A204.1 (cell line): Measurements from ENCODE around the gene PEAR1.

Source experiments
- FAIRE-seq: peaks from 2 replicates; lab custom pipeline; 2012; peaks lifted over from hg19 to GRCh38; lab: Jason Lieb, UNC

The PEAR1 gene, protein sequence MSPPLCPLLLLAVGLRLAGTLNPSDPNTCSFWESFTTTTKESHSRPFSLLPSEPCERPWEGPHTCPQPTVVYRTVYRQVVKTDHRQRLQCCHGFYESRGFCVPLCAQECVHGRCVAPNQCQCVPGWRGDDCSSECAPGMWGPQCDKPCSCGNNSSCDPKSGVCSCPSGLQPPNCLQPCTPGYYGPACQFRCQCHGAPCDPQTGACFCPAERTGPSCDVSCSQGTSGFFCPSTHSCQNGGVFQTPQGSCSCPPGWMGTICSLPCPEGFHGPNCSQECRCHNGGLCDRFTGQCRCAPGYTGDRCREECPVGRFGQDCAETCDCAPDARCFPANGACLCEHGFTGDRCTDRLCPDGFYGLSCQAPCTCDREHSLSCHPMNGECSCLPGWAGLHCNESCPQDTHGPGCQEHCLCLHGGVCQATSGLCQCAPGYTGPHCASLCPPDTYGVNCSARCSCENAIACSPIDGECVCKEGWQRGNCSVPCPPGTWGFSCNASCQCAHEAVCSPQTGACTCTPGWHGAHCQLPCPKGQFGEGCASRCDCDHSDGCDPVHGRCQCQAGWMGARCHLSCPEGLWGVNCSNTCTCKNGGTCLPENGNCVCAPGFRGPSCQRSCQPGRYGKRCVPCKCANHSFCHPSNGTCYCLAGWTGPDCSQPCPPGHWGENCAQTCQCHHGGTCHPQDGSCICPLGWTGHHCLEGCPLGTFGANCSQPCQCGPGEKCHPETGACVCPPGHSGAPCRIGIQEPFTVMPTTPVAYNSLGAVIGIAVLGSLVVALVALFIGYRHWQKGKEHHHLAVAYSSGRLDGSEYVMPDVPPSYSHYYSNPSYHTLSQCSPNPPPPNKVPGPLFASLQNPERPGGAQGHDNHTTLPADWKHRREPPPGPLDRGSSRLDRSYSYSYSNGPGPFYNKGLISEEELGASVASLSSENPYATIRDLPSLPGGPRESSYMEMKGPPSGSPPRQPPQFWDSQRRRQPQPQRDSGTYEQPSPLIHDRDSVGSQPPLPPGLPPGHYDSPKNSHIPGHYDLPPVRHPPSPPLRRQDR

GRCh38 chr1:156893048-156893953, at the start of gene PEAR1:
TSS of gene PEAR1 (plus strand) at chr1:156893718. CDS start at chr1:156903927, 10,209 bp downstream.
- no peak for FAIRE-seq

GRCh38 chr1:156844102-156844501, 49.4 kb upstream of the PEAR1 start:
- no peak for FAIRE-seq

DNA sequence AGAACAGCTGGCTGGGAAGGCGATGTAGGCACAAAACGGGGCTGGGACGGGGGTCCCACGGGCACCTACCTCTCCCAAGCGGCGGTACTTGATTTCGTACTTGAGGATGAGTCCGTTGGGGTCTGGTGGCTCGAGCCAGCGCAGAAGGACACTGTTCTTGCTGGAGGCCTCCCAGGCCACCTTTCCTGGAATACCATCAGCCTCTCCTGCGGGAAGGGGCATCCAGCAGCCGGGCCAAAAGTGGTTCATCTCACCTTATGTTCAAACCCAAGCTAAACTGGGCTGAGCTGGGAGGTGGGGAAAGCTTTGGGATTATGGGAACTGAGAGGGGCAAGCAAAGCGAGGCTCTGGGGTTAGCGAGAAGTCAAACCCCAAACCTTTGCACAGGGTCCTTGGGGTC, 48.9 kb upstream of the PEAR1 start:
- no peak for FAIRE-seq

GRCh38 chr1:156845055-156845952, 48.2 kb upstream of the PEAR1 start:
- FAIRE-seq, result no peak

GRCh38 chr1:156845953-156846545, 47.5 kb upstream of the PEAR1 start:
- FAIRE-seq, result no peak

GRCh38 chr1:156846643-156847042, 46.9 kb upstream of the PEAR1 start:
- no peak for FAIRE-seq

DNA sequence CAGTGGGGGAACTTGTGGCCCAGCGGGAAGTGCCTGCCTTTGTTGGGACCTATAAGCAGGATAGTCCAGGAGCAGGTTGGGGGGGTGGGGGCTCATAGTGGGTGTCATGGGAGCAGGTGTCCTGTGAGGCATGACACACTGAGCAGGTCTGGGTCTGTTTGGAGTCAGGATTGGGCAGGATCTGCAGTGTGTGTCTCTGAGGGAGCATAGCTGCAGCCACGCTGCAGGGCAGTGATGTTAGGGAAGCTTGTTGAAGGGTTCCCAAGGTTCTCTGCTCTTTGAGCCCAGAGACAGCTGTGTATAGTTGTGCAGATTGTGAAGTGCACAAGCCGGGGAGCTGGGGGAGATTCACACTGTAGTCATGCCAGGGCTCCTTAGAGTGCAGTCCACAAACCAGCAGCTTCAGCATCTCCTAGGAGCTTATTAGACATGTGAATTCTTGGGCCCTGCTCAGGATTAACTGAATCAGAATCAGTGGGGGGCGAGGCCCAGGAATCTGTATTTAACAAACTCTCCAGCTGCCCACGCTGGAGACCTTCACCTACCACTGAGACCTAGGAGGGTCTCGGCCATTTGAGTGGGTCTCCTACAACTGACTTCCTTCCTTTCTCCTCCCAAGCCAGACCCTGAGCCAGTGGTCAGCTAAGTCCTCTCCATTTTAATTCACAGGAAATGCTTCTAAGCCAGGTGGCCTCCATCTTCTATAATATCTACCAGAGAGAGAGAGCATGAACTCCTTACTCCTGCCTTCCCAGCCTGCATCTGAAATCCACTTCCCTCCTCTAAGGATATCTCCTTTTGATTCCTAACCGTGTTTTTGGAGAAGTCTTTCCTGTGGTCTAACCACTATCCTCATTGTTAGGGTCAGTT, 45.7 kb upstream of the PEAR1 start:
- no peak for FAIRE-seq

DNA sequence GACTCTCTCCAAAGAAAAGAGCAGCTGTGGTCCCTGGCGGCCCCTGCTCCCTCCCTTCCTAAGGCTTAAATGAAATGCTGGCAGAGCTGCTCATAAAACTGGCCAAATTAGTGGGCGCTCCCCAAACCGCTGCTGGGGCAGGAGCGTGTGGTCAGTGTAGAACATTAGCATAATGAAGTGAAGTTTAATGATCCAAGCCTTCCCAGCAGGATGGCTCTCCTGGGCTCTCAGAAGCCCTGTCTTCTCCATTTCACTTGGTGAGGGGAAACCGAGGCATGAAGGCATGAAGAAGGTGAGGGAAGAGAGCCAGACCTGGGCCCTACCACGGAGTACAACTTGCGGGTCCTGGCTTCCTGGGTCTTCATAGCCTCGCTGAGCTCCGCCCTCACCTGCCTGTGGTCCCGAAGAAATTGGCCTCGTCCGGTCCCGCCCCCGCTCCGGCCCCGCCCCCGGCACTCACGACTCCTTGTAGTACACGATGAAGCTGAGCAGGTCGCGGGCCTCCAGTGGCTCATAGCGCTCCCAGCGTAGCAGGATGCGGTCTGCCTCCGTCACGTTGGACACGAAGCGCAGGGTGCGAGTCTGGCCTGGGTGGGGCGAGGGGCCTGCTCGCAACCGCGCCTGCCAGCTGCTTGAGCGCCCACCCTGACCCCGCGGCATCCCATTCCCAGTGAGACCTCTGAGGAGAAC, 44.9 kb upstream of the PEAR1 start:
- no peak for FAIRE-seq

GRCh38 chr1:156849151-156849496, 44.4 kb upstream of the PEAR1 start:
- FAIRE-seq, result no peak

GRCh38 chr1:156851779-156852417, 41.6 kb upstream of the PEAR1 start:
- FAIRE-seq, result no peak

DNA sequence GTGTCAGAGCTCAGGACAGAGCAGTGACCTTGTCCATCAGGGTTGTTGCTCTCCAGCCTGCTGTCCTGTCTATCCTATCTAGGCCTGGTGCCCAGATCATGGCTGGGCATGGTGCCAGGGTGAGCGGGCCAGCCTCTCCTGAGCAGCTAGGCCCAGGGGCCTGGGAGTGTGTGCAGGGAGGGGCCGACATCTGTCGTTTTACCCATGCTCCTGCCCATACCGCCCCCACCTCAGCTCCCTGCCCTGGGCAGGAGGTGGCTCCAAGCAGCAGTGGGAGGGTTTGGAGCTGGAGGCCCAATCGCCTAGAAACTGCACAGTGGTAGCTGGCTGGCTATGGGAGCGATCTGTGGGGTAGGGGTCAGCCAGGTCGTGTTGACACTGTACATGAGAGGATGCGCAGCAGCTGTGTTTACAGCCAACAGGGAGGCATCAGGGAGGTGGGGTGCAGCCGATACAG, 41.1 kb upstream of the PEAR1 start:
- no peak for FAIRE-seq

- no peak for FAIRE-seq
Measured at GRCh38 chr1:156853761-156854160, 39.8 kb upstream of the PEAR1 start.

DNA sequence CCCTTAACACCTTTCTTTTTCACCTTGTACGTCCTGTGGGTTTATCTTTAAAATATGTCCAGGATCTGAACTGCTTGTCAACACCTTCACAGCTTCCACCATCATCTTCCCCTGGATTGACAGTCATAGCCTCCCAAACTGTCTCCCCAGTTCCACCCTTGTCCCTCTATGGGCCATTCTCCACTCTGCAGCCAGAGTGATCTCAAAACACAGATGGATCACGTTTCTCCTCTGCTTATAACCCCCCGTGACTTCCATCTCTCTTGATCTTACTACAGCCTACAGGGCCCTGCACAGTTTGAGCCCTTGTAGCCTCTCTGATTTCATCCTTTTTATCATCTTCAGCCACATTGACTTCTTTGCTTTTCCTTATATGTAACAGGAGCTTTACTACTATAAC, 38.9 kb upstream of the PEAR1 start:
- FAIRE-seq, result no peak

DNA sequence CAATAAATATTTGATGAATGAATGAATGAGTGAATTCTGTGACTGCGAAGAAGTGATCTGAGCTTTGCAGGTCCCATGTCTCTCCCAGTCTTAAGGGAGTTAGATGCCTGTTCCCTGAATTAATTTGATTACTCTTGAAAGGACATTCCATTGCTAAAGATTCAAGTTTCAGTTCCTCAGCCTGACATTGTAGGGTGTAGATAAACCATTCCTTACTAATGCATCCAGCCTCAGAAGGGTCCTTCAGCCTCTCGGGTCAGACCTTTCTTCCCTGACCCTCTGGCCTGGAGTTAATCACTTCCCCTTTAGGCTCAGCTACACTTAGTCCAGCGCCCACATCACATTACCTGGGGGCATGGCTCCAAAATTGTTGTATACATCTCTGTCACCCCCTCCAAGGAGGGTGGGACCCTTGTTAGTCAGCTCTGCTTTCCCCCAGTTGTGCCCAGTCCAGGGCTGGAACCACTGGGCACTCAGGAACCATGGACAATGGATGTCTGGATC, 37.2 kb upstream of the PEAR1 start:
- no peak for FAIRE-seq

DNA sequence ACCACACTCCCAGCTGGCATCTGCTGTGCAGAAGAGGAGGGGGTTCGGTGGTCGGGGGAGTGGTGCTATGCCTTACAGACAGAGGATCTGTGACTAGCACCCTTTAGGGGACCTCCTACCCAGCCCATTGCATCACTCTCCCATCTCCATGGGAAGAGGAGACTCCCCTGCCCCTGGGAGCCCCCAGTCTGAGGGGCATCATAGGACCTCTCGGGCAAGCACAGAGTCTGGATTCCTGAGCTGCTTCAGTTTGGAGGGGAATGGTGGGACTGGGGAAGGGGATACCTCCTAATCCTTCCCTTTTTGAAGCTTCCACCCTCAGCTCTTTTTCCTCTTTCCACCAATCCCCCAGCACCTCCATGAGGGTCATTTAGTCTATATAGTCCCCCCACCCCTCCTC, 36.0 kb upstream of the PEAR1 start:
- no peak for FAIRE-seq

DNA sequence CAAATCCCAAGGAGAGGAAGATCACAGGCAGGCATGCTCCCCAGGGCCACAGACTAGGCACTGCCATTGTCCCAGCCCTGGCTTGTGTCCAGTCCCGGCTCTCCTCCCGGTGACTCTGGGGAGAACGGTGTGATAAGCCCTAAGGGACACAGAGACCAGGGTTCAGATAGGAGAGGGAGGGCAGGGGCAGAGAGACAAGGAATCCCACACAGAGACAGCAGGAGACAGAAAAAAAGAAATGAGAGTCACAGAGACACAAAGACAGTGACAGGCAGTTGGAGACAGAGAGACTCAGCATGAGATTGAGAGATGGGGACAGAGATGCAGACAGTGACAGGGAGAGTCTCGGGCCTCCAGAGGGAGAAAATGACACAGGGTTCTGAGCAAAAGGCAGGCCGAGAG, 35.0 kb upstream of the PEAR1 start:
- no peak for FAIRE-seq

DNA sequence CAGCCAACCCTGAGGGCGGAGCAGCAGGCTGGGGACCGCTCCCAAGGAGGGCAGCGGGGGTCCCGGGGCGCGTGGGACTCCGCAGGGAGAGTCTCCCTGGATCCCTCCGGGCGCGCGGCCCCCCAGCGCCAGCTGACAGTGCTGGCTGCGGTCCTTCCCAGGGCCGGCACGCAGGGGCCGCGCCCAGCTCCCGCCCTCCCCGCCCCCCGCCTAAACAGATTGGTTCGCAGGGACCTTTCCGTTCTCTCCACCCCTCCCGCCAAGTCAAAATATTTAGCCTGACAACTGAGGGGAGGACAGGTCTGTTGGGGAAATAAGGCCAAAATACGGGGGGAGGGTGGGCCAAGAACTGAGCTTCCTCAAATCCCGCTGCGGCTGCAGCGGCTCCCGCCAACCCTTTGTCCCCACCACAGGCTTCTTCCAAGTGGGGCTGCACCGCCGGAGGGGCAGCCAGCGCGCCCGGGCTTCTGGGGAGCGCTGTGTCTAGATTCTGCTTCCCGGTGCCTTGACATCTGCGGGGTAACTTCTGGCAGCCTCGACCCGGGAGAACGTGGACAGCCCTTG, 34.5 kb upstream of the PEAR1 start, which contains the start of gene INSRR:
TSS of gene INSRR (minus strand) at position 159 of the 564 bp plus-strand sequence. CDS start 496 bp downstream, outside the sequence.
- no peak for FAIRE-seq
